GM19238 (cell line): ENCODE measurements around the gene TNK2.

Experiments used
- DNase-seq: peaks from one replicate; pipeline ENCODE4 v3.0.0; 2011; ENCODE audit warnings: low spot score; ENCODE audit not compliant: insufficient read length

Gene TNK2

DNA sequence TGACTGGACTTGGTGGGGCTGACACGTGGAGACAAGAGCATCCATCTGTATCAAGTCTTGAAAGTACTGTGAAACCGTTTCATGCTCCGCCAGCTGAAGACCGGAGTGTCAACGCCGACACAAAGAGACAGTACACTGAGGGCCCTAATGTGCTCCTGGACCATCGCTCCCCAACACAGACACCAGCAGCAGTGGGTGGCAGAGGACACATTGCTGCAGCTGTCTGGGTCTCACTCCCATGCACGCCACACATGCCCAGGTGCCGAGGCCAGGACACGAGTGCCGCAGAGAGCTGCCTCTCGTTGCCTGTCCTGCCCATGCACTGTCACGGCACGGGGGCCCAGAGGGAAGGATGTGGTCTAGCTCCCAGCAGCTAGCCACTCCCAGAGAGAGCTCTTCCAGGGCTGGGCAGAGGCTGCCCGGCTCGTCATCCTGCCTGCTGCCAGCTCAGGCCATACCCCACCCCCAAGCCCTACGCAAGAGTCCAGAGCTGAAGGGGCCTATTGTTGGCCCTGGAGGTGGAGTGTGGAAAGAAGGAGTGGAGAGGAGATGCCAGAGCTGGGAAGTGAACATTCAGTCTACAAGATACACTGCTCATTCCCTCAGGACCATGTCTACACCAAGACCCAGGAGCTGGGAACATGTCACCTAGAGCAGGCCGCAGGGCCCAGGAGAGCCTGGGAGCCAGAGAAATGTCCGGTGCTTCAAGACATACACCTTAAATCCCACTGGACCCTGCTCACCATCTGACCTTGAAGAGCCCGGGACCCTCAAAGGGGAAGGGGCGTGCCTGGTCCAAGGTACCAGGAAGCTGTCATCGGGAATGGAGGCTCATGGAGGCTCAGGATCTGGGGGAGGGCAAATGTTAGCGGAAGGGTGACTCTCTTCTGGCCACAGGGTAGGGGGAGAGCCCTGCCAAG, 7.7 kb downstream of the TNK2 start:
- peak; percentile 59 for DNase-seq

DNA sequence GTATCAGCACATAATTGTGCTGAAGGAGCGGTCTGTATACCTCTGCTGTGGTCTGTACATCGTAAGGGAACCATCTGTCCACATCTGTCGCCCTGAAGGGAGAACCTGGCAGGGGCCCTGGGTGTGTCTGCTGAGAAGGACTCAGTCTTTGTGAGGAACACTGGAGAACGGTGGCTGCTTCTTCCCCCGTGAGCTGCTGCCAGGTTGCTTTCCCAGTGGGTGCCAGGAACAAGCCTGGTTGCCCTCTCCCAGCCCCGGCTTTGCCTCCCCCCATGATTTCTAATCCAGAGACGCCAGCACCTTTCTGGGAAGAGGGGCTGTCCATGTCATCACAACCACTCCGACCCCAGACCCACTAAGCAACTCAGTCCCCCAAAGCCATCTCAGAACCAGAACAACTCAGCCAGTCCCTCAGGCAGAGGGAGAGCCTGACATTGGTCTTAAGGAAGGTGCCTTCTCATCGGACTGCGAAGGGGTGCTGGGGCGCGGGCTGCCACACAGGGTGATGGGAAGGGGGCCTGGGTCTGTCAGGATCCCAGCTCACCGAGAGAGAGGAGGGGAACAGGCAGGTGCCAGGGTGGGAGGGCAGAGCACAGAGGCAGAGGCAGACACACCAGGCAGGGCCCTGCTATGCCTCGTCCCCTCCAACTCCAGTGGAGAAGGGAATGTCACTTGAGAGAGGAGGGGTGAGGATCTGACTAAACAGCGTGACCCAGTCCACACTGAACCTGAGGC, 8.5 kb downstream of the TNK2 start:
- DNase-seq: no peak

DNA sequence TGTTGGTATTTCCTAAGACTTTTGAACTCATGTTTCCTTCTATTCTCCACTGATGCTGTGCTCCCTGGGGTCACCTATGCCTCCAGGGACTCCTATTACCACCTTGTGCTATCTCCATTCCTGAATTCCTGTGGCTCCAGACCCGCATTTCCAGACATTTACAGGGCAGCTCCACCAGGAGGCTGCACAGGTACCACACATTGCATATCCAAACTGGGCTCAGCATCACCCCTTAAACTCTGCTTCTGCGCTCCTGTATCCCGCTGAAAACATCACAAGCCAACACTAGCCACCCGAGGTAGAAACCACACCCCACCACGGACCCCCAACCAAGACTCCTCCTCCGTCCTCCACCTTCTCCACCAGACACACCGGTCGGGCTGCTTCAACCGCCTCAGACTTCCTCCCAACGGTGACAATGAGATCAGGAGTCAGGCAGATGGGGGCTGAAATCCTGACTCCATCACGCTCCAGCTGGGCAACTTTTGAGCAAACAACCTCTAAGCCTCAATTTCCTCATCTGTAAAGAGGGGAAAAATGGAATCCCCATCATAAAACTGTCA, 10.4 kb downstream of the TNK2 start:
- DNase-seq: no peak

DNA sequence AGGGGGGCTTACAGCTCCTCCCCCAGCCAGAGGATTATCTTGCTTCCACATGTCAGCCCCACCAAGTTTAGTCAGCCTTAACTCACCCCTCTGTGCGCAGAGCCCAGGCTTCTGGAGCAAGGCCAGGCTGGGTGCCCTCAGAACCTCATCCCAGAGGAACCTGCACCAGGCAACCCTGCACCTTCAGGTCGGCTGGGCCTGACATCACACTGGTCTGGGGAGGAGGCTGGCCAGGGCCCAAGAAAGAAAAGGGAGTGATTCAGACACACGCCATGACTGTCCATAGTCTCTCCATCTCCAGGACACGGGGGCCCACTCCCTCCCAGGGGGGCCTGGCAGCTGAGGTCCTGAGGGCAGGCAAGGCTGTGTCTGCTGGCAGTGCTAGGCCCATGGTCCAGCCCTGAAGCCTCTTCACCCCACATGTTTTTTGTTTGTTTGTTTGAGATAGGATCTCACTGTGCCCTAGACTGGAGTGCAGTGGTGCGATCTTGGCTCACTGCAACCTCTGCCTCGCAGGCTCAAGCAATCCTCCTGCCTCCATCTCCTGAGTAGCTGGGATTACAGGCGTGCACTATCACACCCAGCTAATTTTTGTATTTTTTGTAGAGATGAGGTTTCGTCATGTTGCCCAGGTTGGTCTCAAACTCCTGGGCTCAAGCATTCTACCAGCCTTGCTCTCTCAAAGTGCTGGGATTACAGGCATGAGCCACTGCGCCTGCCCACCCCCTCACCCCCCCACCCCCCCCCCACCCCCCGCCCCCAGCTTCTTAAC, 11.1 kb downstream of the TNK2 start:
- DNase-seq: no peak

DNA sequence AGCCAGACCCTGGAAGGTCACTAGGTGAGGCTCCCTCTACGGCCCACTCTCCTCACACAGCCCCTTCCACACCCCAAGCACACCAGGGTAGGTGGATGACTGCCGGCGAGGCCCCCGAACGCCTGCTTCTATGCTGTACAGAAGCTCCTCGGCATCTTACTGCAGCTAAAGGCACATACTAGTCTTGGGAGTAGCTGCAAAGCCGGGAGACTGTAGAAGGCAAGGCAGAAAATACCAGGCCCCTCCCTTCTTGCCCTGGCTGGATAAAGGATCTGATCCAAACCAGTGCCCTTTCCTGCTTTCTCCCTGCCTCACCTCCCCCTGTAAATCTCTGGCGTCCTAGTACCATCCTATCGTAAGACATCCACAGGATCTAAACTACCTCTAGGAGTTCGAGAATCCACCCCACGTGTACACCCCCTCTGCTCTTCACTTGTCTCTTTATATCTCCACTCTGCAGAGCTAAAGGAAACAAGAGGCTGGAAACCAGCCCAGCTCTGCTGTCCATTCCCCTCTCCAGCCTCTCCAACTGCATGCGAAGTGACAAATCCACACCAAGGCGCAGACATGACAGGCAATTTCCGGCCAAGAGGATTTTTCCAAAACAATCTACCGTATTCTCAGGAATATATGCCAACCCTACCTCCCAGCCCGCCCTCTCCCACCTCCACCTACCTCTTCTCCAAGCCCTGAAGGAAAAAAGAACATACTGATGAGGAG, 11.8 kb downstream of the TNK2 start:
- no peak for DNase-seq

DNA sequence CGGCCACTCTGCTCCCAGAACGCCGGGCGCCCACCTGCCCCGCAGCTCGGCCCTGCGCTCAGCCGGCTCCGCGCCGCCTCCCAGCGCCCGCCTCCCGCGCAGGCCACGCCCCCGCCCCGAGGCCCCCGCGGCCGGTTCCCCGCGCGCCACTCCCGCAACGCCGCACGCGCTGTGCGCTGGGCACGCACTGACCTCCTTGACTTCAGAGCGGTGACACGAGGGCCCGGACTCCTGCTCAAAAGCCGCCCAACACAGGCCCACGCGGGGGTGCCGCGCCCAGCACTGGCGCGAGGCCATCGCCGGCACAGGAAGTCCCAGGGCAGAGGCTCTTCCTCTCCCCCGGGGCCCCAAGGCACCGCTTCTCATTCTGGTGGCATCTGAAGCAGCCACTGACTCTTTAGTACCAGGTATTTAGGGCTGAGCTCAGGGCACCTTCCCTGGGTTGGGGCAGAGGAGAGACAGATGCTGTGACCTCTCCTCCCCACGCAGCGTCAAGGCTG, 12.4 kb downstream of the TNK2 start:
- peak; percentile 71 for DNase-seq

DNA sequence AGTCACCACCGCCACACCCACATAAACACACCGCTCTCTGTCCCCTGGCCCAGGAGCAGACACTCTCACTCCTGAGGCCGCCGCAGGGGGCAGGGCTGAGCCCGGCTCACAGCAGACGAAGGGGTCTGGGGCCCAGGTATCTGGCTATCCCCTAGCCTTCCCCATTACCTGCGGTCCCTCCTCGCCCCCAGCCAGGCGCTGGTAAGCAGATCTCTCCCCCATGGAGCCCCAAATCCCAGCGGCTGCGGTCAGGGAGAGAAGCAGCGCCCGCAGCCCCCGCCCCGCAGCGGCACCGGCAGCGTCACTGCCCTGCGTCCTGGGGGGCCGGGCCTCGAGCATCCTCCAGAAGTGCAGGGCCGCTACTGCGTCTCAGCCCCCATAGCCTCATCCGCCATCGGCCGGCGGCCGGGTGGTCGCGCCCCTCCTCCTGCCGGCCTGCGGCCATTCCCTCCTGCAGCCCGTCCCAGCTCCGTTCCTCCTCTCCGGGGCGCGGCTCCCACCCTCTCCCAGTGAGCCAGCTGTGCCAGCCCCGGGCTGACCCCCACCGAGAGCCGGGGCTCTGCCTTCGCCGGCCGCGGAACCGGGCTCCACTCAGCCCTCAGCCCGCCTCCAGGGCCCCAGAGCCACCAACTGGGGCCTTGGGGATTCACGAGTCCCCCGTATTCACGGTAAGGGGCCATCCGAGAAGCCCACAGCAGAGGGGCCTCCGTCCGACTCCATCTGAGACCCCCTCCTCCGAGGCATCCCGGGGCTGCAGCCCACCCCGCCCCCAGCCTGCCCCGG, 13.1 kb downstream of the TNK2 start:
- DNase-seq: peak; percentile 74

DNA sequence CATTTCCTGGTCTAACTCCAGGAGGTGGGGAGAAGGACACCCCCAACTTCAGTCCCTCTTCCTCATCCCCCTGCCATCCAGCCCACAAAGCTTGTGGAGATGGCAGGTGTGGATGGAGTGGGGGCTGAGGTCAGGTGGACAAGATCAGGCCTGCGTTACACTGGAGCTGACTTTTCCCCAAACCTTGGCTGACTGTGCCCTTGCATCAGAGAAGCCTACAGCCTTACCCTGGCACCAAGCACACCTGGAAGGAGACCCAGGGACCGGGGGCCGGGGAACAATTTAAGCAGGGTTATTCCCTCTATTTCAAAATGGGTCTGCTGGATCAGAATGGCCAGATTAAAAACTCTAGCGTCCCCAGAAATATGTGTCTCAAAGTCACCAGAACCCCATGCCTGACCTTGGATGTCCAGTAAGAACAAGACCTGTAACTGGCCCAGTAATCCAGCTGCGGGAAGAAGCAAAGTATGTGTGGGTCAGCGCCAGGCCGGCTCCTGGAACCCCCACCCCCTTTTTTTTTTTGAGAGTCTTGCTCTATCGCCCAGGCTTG, 14.4 kb downstream of the TNK2 start:
- DNase-seq: no peak

DNA sequence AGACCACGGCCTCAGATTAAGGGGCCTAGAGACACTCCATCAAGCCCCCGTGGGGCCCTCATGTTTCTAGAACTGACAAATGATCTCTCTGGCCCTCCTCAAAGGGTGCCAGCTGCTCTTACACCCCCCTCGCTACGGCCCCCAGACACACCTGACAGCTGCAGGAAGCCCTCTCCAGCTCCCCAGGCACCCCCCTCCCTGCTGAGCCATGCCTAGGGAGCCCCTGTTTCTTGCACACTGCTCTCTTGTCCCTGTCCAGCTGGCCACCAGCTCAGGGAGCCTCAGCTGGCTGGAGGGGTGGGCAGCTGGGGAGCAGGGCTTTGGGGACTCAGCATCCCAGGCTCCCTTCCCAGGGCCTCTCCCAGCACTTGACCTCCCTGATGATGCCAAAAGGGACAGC, 14.8 kb downstream of the TNK2 start:
- DNase-seq: no peak

DNA sequence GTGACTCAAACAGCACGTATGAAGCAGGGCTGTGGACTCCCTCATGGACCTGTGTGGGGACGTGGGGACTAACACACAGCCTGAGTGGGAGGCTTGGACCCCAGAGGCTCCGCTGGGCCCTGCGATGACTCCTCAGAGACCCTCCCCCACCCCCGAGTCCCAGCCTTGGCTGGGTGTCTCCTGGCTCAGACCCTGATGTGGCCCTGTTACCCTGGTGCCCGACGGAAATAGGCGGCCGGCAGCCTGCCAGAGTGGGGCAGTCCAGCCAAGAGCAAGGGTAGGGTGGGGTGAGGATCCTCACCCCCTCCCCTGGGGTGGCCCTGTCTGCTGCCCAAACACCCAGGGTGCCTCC, 15.3 kb downstream of the TNK2 start:
- DNase-seq: no peak

DNA sequence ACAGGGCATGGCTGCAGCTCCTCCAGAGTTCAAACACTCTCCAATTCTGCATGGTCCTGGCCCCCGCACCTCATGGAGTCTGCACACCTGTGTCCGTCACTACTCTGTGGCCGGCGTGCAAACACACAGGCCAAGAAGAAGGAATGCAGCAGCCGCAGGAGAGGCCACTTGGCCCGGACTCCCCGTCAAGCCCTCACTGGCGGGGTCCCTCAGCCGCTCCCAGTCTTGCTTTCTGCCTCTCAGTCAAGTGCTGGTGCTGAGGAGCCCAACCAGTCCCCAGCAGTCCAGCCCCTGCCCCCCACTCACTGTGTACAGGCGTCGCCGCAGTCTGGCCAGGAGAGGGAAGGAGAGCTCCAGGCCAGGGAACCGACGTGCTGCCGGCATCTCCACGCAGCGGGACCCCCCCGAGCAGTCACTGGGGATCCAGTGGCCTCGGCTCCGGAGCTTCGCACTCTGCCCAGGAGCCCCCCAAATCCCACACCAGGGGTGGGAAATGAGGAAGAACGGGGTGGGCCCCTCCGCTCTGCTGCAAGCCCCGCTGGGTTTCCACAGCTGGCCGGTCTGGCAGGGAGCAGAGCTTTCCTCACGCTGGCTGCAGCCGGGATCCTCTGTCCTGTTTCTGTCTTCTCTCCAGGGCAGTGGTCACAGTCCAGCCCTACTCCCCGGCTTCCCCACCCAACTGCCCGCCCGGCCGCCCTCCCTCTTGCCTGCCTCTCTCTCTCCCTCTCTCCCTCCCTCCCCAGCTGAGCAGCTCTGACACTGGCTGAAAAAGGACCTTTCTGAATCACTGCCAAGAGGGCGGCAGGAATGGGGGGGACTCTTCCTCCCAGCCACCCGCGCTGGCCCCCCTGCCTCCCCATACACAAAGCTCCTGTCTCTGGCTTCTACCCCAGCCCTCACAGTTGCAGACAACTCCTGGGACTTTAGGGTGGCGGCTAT, 16.0 kb downstream of the TNK2 start:
- no peak for DNase-seq

DNA sequence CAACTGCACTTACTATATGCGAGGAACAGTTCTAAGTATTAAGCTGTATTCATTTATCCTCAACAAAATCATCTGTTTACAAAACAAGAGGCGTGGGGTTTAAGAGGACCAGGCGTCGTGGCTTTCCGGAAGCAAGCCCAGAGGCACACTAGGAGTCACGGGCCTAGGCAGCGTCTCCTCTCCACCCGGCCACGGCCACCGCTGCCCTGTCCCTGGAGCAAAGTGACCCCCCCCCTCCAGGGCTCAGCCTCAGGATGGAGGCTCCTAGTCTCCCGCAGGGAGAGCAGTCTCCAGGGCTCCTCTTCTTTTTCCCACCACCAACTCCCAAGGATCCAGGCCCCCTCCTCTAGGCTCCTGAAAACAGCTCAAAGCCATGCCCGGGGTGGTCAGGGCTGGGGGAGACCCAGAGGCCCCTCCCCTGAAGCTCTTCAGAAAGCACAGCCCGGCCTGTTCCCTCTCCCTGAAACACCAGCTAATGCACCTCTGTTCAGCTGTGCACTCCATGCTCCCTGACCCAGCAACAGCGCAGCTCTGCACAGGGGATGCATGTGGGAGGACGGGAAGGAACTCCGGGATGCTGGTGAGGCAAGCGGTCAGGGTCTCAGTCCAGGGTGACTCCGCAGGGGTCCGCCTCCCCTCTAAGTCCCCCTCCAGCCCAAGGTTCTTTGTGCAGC, 16.8 kb downstream of the TNK2 start:
- DNase-seq: no peak

DNA sequence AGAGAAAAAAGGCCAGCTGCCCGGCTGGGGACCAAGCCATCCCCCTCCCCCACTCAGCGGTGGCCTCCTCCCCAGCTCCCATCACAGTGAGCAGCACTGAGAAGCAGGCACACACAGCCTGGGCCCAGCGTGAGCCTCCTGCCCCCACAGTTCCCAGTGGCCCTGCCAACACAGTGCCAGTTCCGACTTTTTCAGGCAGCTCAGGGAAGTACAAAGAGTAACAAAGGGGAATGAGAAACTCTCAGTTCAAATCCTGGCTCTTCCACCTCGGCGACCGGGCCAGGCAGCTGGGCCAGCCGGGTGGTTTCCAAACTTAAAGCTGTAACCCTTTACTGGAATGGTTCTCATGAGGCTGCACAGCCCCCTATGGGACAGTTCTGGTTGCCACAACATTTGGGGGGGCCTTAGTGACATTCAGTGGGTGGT, 18.5 kb downstream of the TNK2 start:
- DNase-seq: no peak

DNA sequence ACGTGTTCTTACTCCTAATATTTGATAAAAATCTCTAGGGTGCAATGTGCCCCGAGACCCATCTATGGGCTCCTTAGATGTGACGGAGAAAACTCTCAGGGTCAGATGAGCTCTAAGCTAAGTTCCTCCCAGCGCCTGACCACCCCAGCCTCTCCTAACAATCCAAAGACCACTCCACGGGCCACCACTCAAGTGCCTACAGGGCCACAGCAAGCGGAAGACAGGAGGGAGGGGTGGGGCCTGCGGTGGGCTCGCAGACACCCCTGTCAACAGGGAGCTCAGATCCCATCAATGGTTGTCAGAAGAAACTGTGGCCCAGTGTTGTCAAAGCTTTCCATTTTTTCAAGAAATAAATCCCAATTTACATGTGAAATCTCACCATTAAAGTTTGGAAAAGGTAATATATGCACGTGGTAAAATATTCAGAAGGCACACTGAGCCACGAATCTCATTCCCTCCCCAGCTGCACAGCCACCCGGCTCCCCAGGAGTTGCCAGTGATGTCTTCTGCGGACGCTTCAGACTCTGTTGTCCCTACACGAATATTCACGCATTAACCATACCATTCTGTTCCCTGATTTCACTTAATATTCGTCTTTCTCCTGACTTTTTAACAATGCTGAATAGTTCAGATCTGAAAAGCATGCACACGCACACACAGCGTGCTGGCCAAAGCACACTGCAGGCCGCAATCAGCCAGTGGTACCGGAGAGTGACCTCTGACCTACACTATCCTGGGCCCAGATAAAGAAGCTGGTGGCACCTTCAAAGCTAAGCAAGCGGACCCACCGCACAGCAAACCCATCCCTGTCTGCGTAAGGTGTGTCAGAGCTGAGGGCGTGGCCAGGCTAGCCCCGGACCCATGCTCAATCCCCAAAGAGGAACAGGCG, 19.1 kb downstream of the TNK2 start:
- DNase-seq: no peak

DNA sequence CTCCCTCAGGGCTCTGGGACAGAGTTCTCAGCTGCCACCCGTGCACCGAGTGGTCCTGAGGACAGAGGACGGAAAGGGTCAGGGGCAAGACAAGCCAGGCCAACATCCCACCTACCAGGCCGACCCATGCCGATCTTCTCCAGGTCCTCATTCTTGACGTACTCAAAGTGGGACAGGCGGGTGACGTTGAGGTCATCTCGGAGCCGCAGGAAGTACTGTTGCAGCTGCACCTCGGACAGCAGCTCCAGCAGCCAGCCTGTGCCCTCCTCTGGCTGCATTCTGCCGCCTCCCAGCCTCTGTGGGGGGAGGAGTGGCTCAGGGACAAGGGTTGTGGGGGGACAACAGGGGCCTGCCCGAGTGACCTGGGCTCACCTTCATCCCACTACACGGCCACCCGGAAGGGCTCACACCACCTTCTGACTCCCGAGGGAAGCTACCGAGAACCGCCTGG, 20.0 kb downstream of the TNK2 start:
- no peak for DNase-seq

DNA sequence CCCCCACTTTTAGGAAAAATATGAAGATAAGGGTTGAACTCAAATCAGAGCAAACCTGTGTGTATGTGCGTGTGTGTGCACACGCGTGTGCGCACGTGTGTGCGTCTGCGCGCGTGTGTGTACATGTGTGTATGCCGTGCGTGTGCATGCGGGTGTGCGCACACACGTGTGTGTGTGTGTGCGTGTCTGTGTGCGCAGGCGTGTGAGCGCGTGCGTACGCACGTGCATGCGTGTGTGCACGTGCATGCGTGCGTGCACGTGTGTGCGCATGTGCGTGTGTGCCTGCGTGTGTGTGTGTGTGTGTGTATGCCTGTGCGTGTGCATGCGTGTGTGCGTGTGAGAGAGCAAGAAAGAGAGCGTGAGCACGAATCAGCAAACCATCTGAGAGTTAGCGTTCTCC, 20.7 kb downstream of the TNK2 start:
- no peak for DNase-seq
